ENCODE results near the gene BIRC3. TPM values are rescaled to one million over a fixed set of nuclear protein-coding genes. Genes with fewer than 3 reads are reported as not detected.

Gene BIRC3
- total RNA-seq, 1 donor from 2014 or later, result 2.8 TPM

- H3K27me3 ChIP-seq, result no peaks in the 10 kb centered on the region
- no peaks in the 10 kb centered on the region for H3K9me3 ChIP-seq
- intact Hi-C loops (cut with DNase I), result no loop called here
- H3K4me1 ChIP-seq, result peaks cover 2 to 9% of the 10 kb centered on the region in 2 donors
- H3K36me3 ChIP-seq, result no peaks in the 10 kb centered on the region
- no peak overlapping the region for H3K27ac ChIP-seq
- TF ChIP-seq CTCF (IDR thresholded peaks at IDR 0.05), result no peak
- DNase-seq (ENCODE audit: low spot score in 2 of 2), result no peak
- no peak overlapping the region for H3K4me3 ChIP-seq
These were observed 45.0 kb upstream of the BIRC3 start for GRCh38 chr11:102272047-102272824.

- Histone ChIP-seq H3K9me3 (no peaks in the 10 kb centered on the region), H3K27ac (no peak overlapping the region), H3K36me3 (no peaks in the 10 kb centered on the region), H3K4me1 (peaks cover 2 to 7% of the 10 kb centered on the region in 2 donors), H3K27me3 (no peaks in the 10 kb centered on the region), H3K4me3 (no peak overlapping the region)
- DNase-seq (ENCODE audit: low spot score in 2 of 2), result peak in 1 of 2 donors; percentile 43
- intact Hi-C loops (cut with DNase I), result no loop called here
- no peak for TF ChIP-seq CTCF (IDR thresholded peaks at IDR 0.05)
These were observed 42.7 kb upstream of the BIRC3 start for GRCh38 chr11:102274628-102275027.

DNA sequence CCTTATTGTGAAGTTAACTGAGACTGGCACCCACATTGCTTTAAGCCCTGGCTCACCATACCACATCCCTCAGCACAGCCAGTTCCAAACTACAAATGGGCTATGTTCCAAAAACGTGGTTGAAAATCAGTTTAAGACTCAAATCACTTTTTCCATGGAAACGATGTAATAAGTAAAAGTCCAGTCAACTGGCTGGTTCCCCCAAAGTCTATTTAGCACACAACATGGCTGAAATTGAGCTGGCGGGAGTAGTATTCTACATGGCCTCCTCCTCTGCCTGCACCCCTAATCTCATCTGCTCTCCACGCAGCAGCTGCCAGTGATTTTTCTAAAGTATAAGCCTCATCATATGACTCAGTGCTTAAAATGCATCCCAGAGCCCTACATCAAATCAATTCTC lies 40.9 kb upstream of the BIRC3 start:
- intact Hi-C loops (cut with DNase I), result no loop called here
- H3K4me3 ChIP-seq, result no peak overlapping the region
- no peaks in the 10 kb centered on the region for H3K9me3 ChIP-seq
- peaks cover 2 to 7% of the 10 kb centered on the region in 2 donors for H3K4me1 ChIP-seq
- H3K27ac ChIP-seq, result no peak overlapping the region
- H3K27me3 ChIP-seq, result no peaks in the 10 kb centered on the region
- H3K36me3 ChIP-seq, result no peaks in the 10 kb centered on the region
- DNase-seq (ENCODE audit: low spot score in 2 of 2), result no peak
- no peak for TF ChIP-seq CTCF (IDR thresholded peaks at IDR 0.05)

GRCh38 chr11:102276783-102277182 lies 40.5 kb upstream of the BIRC3 start:
- H3K36me3 ChIP-seq, result no peaks in the 10 kb centered on the region
- intact Hi-C loops (cut with DNase I), result no loop called here
- TF ChIP-seq CTCF (IDR thresholded peaks at IDR 0.05), result no peak
- no peak overlapping the region for H3K27ac ChIP-seq
- peaks cover 2 to 7% of the 10 kb centered on the region in 2 donors for H3K4me1 ChIP-seq
- H3K9me3 ChIP-seq, result no peaks in the 10 kb centered on the region
- no peak for DNase-seq (ENCODE audit: low spot score in 2 of 2)
- no peak overlapping the region for H3K4me3 ChIP-seq
- no peaks in the 10 kb centered on the region for H3K27me3 ChIP-seq

GRCh38 chr11:102279641-102280170 lies 37.6 kb upstream of the BIRC3 start:
- H3K4me1 ChIP-seq, result peaks cover 2 to 15% of the 10 kb centered on the region in 2 donors

More at GRCh38 chr11:102279641-102280170, 37.6 kb upstream of the BIRC3 start:
- TF ChIP-seq CTCF (IDR thresholded peaks at IDR 0.05), result peak in 2 of 3 experiments; percentile 6 to 14
- no peak for DNase-seq (ENCODE audit: low spot score in 2 of 2)
- no peaks in the 10 kb centered on the region for H3K36me3 ChIP-seq
- peak overlapping the region; percentile 4 to 14 for H3K4me3 ChIP-seq
- no peak overlapping the region for H3K27ac ChIP-seq
- H3K27me3 ChIP-seq, result no peaks in the 10 kb centered on the region
- no peaks in the 10 kb centered on the region for H3K9me3 ChIP-seq
- intact Hi-C loops (cut with DNase I), result loop anchor here (5.0 kb wide), 1 partner anchor 232 kb away; the partner anchor contains the start of gene CFAP300

Measured in ascending aorta (tissue), 2 donors.